LNCAP (cell line): ENCODE measurements around the gene ERN1.

ENCODE experiments used
- CTCF ChIP-seq: fragments of 450-650 bp; IDR thresholded peaks from 2 replicates; pipeline ENCODE4 v1.5.1; 2017; ENCODE audit warnings: mild to moderate bottlenecking

The ERN1 gene

GRCh38 chr17:64001091-64001579 is 128.8 kb downstream of the ERN1 start:
- TF ChIP-seq CTCF = no peak

- no peak for TF ChIP-seq CTCF
These were observed 130.0 kb downstream of the ERN1 start for GRCh38 chr17:63999680-64000531.

GRCh38 chr17:63998721-63999679 is 130.9 kb downstream of the ERN1 start:
- TF ChIP-seq CTCF = no peak

GRCh38 chr17:63998050-63998720 is 131.8 kb downstream of the ERN1 start, which contains the start of gene PRR29:
Gene PRR29 (plus strand): TSS chr17:63998351. CDS start chr17:63998365, 14 bp downstream.
- TF ChIP-seq CTCF = no peak

GRCh38 chr17:63997341-63998048 is 132.4 kb downstream of the ERN1 start:
- no peak for TF ChIP-seq CTCF

- no peak for TF ChIP-seq CTCF
These were observed 133.3 kb downstream of the ERN1 start for GRCh38 chr17:63996430-63997182.
